SW480 (cell line): ENCODE measurements around the gene SOX2.
"Not testable (repeated sequence)": the region's sequence is repeated elsewhere in the genome, so short reads cannot be mapped to it uniquely, and the experiment has no call there.

Experiments
- DNase-seq: peaks from one replicate; pipeline ENCODE4 v3.0.0-alpha.2; 2016; ENCODE audit warnings: low spot score

The SOX2 gene

GRCh38 chr3:181757694-181758306 lies 46.1 kb downstream of the SOX2 start:
- no peak for DNase-seq

- DNase-seq = no peak
Observed at GRCh38 chr3:181761906-181762305, 50.2 kb downstream of the SOX2 start.

GRCh38 chr3:181764033-181764432 lies 52.3 kb downstream of the SOX2 start:
- not testable (repeated sequence) for DNase-seq
